COLO829 (cell line): ENCODE data around the gene MMEL1.
"Not testable (repeated sequence)": the region's sequence is repeated elsewhere in the genome, so short reads cannot be mapped to it uniquely, and the experiment has no call there.

ENCODE experiments used
- DNase-seq: peaks from one replicate; pipeline ENCODE4 v3.0.0; 2012; ENCODE audit warnings: low spot score

MMEL1 gene

GRCh38 chr1:2632561-2633361, at the start of gene MMEL1:
Gene MMEL1 (minus strand): TSS chr1:2633016. CDS start chr1:2629484, 3,532 bp downstream.
- no peak for DNase-seq

GRCh38 chr1:2676726-2677125, 43.9 kb upstream of the MMEL1 start:
- DNase-seq = not testable (repeated sequence)

GRCh38 chr1:2671656-2672055, 38.8 kb upstream of the MMEL1 start:
- not testable (repeated sequence) for DNase-seq

GRCh38 chr1:2659806-2660205, 27.0 kb upstream of the MMEL1 start:
- DNase-seq = not testable (repeated sequence)

- DNase-seq = not testable (repeated sequence)
Measured at GRCh38 chr1:2657909-2658308, 25.1 kb upstream of the MMEL1 start.

GRCh38 chr1:2657124-2657523, 24.3 kb upstream of the MMEL1 start:
- DNase-seq = not testable (repeated sequence)

- not testable (repeated sequence) for DNase-seq
Measured at GRCh38 chr1:2655598-2656434, 23.0 kb upstream of the MMEL1 start.

- DNase-seq = not testable (repeated sequence)
Measured at GRCh38 chr1:2654443-2654948, 21.7 kb upstream of the MMEL1 start.

GRCh38 chr1:2653741-2654442, 21.1 kb upstream of the MMEL1 start:
- DNase-seq = not testable (repeated sequence)

GRCh38 chr1:2652926-2653571, 20.2 kb upstream of the MMEL1 start:
- DNase-seq = not testable (repeated sequence)

GRCh38 chr1:2652152-2652925, 19.5 kb upstream of the MMEL1 start:
- DNase-seq = not testable (repeated sequence)

- DNase-seq = no peak
Measured at GRCh38 chr1:2650967-2651645, 18.3 kb upstream of the MMEL1 start.

GRCh38 chr1:2646837-2647236, 14.0 kb upstream of the MMEL1 start:
- DNase-seq = no peak

- DNase-seq = no peak
Measured at GRCh38 chr1:2645776-2646175, 13.0 kb upstream of the MMEL1 start.

GRCh38 chr1:2645143-2645542, 12.3 kb upstream of the MMEL1 start:
- no peak for DNase-seq

- DNase-seq = no peak
Measured at GRCh38 chr1:2644591-2645101, 11.8 kb upstream of the MMEL1 start.

GRCh38 chr1:2644171-2644570, 11.4 kb upstream of the MMEL1 start:
- no peak for DNase-seq

GRCh38 chr1:2643414-2644077, 10.7 kb upstream of the MMEL1 start:
- no peak for DNase-seq
